GM04503 (cell line): Measurements from ENCODE around the gene MGA.
A peak's percentile ranks its signal among the peaks of the same experiment; 100 is the strongest.

ENCODE experiments used
- DNase-seq: peaks from one replicate; pipeline ENCODE4 v3.0.0-alpha.2; 2012; ENCODE audit warnings: low read depth

MGA gene

DNA sequence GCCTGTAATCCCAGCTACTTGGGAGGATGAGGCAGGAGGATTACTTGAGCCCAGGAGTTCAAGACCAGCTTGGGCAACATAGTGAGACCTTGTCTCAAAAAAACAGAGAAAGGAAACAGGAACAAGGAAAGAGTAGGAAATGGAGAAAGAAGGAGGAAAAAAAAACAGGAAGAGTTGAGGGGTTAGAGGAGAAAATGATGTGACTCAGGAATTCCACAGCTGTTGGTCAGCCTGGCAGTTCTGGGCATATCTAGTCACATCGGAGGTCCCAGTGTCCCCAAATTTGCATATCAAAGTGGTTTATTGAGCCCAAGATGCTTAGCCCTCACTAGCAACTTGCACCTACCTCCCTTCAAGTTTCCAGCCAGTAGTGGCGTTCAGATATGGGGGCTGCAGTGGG is 148.9 kb downstream of the MGA start:
- no peak for DNase-seq

DNA sequence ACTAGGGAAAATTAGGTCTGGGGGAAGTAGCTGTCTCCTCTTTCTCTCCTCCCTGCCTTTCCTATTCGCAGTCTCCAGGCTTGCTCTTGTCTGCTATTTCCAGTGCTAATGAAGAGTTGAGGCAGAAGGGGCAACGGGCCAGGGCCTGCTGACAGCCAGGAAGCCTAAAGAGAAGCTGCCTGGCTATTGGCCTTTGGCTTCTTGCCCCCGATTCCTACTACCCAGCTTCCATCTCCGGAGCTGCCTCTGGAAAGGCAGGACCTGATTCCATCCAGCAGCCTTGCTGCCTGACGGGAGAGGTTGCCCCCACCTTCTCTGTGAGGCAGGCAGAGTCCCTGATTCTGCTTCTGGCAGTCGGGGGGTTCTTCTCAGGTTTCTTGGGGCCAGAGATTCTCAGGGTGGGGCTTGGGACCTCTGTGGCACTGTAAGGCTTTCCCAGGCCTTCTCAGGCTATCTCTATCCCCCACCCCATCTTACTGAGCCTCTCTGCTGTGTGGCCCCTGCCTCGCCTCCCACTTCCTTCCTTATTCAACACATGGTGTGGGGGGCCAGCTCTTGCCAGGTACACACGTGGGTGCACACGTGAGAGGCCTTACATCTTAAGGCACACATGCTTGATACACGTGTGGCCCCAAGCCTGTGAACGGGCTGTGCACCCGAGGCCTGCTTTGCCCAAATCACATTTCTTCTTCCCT is 149.5 kb downstream of the MGA start:
- no peak for DNase-seq

DNA sequence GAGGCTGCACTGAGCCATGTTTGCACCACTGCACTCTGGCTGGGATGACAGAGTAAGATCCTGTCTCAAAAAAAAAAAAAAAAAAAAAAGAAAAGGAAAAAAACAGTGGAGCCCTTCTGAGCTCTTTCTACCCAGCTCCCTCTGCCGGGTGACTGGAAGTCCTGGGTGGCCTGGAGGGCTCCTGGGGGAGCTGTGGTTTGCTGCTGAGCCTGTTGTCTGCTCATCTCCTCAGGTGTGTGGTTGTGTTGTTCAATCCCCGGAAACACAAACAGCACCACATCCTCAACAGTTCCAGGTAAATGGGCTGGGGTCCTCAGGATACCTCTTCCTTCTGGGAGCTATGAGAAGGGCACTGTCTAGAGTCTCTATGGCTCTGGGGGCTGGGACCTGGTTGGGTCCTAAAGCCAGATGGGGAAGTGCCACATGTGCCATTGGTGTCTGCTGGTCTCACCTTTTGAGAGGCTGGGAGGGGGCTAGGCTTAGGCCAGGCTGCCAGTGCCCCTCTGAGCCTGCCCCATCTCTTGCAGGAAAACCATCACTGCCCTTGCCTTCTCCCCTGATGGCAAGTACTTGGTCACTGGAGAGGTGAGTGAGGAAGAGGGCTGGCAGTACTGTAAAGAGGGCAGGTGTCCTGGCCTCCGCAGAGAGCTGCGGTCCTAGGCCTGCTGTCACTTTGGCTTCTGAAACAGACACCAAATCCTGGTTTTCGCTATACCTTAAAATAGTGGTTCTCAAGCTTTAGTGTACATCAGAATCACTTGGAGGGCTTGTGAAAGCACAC is 150.6 kb downstream of the MGA start:
- no peak for DNase-seq

DNA sequence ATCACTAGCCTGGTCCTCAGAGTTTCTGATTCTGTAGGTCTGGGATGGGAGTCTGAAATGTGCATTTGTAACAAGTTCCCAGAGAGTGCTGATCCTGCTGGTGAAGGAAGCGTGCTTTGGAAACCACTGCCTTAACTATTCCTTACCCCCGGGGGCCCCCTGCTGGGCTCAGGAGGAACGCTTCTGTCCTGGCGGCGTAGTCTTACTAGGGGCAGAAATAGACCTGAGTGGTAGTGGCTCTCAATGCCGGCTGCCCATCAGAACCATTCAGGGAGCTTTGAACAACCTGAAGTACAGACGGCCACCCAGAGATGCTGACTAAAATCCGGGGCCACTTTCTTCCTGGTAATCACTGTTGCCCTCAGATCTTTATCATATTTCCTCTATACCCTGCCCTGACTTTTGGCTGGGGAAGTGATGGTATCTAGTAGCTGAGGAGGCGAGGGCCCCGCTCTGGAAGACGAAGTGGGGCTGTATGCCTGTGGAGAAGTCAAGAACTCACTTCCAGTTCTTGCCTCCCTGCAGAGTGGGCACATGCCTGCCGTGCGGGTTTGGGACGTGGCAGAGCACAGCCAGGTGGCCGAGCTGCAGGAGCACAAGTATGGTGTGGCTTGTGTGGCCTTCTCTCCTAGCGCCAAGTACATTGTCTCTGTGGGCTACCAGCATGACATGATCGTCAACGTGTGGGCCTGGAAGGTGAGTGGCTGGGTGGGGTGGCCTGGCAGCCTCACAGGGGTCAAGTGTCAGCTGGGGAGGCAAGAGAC is 151.4 kb downstream of the MGA start:
- peak; percentile 18 for DNase-seq

DNA sequence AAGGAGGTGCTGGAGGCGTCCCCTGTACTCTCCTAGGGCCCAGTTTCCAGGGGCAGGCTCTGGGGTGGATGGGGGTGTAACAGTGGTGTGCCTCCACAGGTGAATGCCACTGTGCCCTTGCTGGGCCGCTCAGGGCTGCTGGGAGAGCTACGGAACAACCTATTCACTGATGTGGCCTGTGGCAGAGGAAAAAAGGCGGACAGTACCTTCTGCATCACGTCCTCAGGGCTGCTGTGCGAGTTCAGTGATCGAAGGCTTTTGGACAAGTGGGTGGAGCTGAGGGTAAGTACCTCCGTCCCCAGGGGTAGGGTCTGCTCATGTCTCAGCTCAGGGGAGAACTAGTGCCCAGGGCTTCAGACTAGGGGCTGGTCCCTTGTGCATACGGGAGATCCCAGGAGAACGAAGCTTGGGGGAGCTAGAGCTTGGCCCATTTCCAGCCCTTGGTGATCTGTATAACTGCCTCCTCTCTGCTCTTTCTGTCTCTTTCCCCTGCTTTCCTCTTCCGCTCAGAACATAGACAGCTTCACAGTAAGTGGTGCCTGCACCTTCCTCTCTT is 152.7 kb downstream of the MGA start:
- DNase-seq: no peak

DNA sequence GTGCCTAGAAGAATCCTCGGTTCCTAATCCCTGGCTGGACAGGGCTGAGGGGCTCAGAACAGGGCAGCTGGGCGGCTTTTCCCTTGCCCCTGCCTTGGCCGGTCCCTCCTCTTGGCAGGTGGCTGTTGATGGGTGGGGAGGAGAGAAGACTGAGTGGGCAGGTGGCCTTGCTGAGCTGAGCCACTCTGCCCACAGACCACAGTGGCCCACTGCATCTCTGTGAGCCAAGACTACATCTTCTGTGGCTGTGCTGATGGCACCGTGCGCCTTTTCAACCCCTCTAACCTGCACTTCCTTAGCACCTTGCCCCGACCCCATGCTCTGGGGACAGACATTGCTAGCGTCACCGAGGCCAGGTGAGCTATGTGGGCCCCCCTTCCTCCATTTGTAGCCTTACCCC is 153.2 kb downstream of the MGA start:
- DNase-seq: no peak

DNA sequence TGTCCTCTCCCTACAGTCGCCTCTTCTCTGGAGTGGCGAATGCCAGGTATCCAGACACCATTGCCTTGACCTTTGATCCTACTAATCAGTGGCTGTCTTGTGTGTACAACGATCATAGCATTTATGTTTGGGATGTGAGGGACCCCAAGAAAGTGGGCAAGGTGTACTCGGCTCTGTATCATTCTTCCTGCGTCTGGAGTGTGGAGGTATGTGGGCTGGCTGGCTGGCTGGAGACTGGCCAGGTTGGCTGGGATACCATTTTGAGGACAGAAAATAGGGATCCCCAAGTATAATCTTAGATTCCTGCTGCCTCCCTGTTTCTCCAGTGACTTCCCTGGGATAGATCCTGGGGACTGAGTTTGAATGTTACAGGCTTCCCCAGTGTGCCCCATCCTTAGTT is 154.3 kb downstream of the MGA start:
- DNase-seq: no peak

DNA sequence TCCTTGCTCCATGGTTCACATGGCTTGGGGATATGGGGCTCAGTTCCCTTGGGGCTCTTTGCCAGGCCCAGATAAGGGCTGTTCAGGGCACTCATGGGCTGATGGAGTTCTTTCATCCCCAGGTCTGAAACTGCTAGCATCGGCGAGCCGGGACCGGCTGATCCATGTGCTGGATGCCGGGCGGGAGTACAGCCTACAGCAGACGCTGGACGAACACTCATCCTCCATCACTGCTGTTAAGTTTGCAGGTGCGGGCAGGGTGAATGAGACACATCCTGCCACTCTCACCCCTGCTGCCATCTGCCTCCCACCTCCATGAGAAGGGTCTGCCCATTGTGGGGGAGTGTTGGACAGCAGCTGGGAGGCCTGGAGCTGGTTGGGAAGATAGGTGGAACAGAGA is 156.6 kb downstream of the MGA start:
- no peak for DNase-seq

DNA sequence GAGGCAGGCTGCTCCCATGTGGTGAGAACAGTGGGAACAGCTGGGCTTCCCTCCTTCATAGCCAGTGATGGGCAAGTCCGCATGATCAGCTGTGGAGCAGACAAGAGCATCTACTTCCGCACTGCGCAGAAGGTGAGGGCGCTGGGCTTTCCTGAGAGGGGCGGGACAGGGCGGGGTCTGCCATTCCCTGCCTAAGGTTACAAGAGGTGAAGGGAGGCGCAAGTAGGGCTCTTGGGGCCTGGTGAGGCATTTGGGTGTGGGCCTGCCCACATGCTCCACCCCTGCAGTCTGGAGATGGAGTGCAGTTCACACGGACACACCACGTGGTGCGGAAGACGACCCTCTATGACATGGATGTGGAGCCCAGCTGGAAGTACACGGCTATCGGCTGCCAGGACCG is 157.1 kb downstream of the MGA start:
- DNase-seq: no peak

DNA sequence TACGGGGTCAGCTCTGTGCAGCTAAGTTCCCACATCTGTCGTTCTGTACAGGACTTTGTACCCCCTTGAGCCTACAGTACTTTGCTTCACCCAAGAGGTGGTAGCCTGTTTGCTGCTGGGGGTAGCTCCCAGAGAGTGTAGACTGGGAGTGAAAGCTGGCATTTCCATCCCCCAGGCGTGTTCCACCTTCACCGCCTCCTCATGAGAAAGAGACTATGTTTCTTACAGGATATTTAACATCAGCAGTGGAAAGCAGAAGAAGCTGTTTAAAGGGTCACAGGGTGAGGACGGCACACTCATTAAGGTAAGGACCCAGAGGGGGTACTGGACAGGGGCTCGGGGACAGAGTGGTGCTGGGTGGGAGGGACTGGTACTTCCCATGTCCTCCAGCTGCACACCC is 157.6 kb downstream of the MGA start:
- no peak for DNase-seq

DNA sequence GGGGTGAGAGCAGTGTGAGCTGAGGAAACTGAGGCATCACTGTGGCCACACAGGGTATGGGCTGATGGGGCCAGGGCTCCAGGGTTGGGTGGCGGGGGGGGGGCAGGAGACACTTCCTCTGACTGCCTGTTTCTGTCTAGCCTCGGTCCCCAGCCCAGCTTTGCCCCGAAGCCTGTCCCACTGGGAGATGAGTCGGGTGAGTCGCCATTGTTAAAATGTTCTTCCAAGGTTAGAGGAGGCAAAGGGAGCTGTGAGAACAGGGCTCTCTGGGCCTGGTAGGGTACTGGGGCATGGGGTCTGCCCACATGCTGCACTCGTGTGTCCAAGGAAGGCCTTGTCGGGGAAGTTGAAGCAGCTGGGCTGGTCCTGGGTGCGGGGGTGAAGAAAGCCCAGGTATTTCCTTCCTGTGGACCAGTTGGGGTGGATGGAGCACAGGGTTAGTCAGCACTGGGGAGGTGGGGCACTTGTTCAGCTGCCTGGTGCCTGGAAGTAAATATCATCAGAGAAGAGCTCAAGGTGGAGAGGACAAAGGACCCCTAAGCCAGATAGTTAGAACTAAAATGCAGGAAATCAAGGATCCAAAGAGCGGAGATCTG is 159.3 kb downstream of the MGA start:
- DNase-seq: no peak

DNA sequence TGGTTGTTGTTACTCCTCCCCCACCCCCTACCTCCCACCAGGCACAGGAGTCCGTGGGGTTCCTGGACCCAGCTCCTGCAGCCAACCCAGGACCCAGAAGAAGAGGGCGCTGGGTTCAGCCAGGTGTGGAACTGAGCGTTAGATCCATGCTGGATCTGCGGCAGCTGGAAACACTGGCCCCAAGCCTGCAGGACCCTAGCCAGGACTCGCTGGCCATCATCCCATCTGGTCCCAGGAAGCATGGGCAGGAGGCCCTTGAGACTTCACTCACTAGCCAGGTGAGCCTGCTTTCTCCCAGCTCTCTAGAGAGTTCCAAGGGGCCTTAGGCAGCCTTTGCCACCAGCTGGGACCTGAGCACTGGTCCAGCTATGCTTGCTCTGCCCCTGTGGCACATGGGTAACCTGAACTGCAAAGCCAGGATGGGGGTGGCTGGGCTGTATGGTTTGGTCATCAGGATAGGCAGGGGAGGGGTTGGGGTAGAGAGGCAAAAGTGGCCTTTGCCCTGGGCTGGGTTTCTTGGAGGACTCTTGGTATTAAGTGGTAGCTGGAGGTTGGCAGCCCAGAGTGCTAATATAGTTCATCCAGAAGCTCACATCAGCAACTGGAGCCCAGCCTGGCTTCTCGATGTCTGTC is 160.7 kb downstream of the MGA start:
- no peak for DNase-seq

DNA sequence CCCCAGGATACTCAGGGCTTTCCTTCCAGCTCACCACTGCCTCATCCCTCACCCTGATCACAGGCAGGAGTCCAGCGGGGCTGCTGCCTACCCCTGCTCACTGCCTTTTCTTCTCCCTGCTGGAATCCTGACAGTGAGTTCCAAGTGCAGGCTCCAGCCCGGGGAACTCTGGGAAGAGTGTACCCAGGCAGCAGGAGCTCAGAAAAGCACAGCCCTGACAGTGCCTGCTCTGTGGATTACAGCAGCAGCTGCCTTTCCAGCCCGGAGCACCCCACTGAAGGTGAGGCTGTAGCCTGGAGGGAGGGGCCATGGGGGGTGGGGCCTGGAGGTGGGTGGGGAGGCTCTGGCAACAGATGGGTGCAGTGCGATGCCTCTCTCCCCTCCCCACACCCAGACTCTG is 161.6 kb downstream of the MGA start:
- no peak for DNase-seq

DNA sequence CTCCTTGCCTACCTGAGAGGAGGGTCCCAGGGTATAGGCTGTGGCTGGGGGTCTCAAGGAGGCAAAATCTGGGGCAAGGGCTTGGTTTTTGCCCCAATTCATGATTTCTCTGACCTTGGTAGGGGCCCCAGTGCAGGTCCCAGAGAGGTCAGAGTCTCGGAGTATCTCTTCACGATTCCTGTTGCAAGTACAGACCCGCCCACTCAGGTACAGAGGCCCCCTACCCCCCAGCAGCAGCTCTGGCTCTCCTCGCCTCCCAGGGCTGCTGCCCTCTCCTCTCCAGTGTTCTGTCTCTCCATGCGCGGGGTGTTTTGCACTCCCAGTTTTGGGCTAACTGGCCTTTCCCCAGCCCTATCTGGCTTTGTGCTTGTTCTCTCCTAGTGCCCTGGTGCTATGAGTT is 162.3 kb downstream of the MGA start:
- no peak for DNase-seq
